Activated CD4-positive, alpha-beta memory T cell treated with anti-CD3 and anti-CD28 coated beads, Interleukin-2, amount 10 ng/mL, durations not matched to agents 7 days and 5 days (primary cell): ENCODE results near the gene CHCHD6. TPM values are rescaled to one million over a fixed set of nuclear protein-coding genes. Genes with fewer than 3 reads are reported as not detected.
"Not testable (repeated sequence)": the region's sequence is repeated elsewhere in the genome, so short reads cannot be mapped to it uniquely, and the experiment has no call there.

ENCODE experiments used
- CTCF ChIA-PET: fragments of 350-600 bp; sonication (Branson Sonifier 250); formaldehyde crosslinking; loops from one replicate; lab custom pipeline; 2021; ENCODE audit warnings: antibody characterized with exemption, inconsistent platforms; lab: Charles Lee
- POLR2A ChIA-PET: fragments of 350-600 bp; sonication (Branson Sonifier 250); formaldehyde crosslinking; loops from one replicate; lab custom pipeline; 2021; ENCODE audit warnings: antibody characterized with exemption; lab: Charles Lee
- DNase-seq: peaks from one replicate; pipeline ENCODE4 v3.0.0-alpha.2; 2020
- H3K27ac Mint-ChIP-seq: one replicate; pipeline ENCODE4 v1.8.0; 2021; ENCODE audit warnings: mild to moderate bottlenecking, mixed read lengths
- H3K27me3 Mint-ChIP-seq: one replicate; pipeline ENCODE4 v1.8.0; 2021; ENCODE audit warnings: mixed read lengths
- H3K36me3 Mint-ChIP-seq: one replicate; pipeline ENCODE4 v1.8.0; 2021; ENCODE audit warnings: low read depth, mixed read lengths
- H3K4me1 Mint-ChIP-seq: one replicate; pipeline ENCODE4 v1.8.0; 2021; ENCODE audit warnings: mixed read lengths
- H3K4me3 Mint-ChIP-seq: one replicate; pipeline ENCODE4 v1.8.0; 2021; ENCODE audit warnings: mild to moderate bottlenecking, mixed read lengths
- H3K9me3 Mint-ChIP-seq: one replicate; pipeline ENCODE4 v1.8.0; 2021; ENCODE audit warnings: mixed read lengths
- total RNA-seq, 2 experiments: library from RNA; stranded (reverse); gene quantifications; one replicate each; pipeline ENCODE4 v1.2.3, GENCODE V29; 2021

The CHCHD6 gene
- total RNA-seq, 2 experiments from 2014 or later, result 4.0 to 4.1 TPM

- Mint-ChIP-seq H3K9me3 (no peaks in the 10 kb centered on the region), H3K36me3 (no peaks in the 10 kb centered on the region), H3K4me1 (no peaks in the 10 kb centered on the region), H3K27ac (no peak overlapping the region), H3K27me3 (no peaks in the 10 kb centered on the region), H3K4me3 (no peak overlapping the region)
- ChIA-PET CTCF (no interaction called here), POLR2A (no interaction called here)
- DNase-seq, result no peak
Observed at GRCh38 chr3:126784254-126784653, 80.2 kb downstream of the CHCHD6 start.

GRCh38 chr3:126791320-126791719, 87.3 kb downstream of the CHCHD6 start:
- H3K4me1 Mint-ChIP-seq, H3K4me3 Mint-ChIP-seq, H3K9me3 Mint-ChIP-seq, POLR2A ChIA-PET, DNase-seq, H3K27me3 Mint-ChIP-seq, H3K36me3 Mint-ChIP-seq, H3K27ac Mint-ChIP-seq, CTCF ChIA-PET: not testable (repeated sequence)

GRCh38 chr3:126792998-126793397, 89.0 kb downstream of the CHCHD6 start:
- no peaks in the 10 kb centered on the region for H3K4me1 Mint-ChIP-seq
- H3K36me3 Mint-ChIP-seq, result peaks cover 3% of the 10 kb centered on the region
- DNase-seq, result no peak
- peaks cover 12% of the 10 kb centered on the region for H3K9me3 Mint-ChIP-seq
- no peak overlapping the region for H3K27ac Mint-ChIP-seq
- H3K4me3 Mint-ChIP-seq, result no peak overlapping the region
- H3K27me3 Mint-ChIP-seq, result no peaks in the 10 kb centered on the region
- ChIA-PET POLR2A (interaction anchor here (0.6 kb wide), 1 partner anchor 20 kb away, joined by 3 read pairs; no protein-coding TSS in a partner anchor), CTCF (no interaction called here)

DNA sequence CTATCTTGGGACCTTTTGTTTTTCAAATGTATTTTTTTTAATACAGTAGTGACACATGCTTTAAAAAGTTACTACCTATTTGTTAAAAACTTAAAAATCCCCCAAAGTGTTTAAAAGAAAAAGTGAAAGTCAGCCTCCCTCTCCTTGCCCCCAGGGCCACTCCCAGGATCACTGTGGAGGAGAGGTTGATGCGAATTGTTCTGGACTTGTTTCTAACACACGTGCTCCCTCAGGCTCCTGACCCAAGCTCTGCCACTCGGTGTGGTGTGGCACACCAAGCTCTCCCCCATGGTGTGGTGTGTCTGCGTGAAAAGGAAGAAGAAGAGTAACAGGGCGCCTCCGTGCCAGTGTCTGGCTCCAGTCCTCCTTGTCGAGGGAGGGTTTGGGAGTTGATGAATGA, 93.5 kb downstream of the CHCHD6 start:
- H3K27me3 Mint-ChIP-seq, result no peaks in the 10 kb centered on the region
- H3K4me1 Mint-ChIP-seq, result no peaks in the 10 kb centered on the region
- no peak overlapping the region for H3K4me3 Mint-ChIP-seq
- H3K9me3 Mint-ChIP-seq, result peaks cover 20% of the 10 kb centered on the region
- no peak overlapping the region for H3K27ac Mint-ChIP-seq
- H3K36me3 Mint-ChIP-seq, result peaks cover 6% of the 10 kb centered on the region
- DNase-seq, result no peak
- CTCF ChIA-PET, result no interaction called here
- POLR2A ChIA-PET, result no interaction called here

- Mint-ChIP-seq H3K4me3 (no peak overlapping the region), H3K27ac (no peak overlapping the region), H3K9me3 (peaks cover 17% of the 10 kb centered on the region), H3K27me3 (no peaks in the 10 kb centered on the region), H3K4me1 (no peaks in the 10 kb centered on the region), H3K36me3 (peaks cover 6% of the 10 kb centered on the region)
- ChIA-PET POLR2A (no interaction called here), CTCF (no interaction called here)
- DNase-seq, result no peak
Observed at GRCh38 chr3:126798521-126798920, 94.5 kb downstream of the CHCHD6 start.

- CTCF ChIA-PET, result no interaction called here
- no peaks in the 10 kb centered on the region for H3K27me3 Mint-ChIP-seq
- no peaks in the 10 kb centered on the region for H3K4me1 Mint-ChIP-seq
- peaks cover 6% of the 10 kb centered on the region for H3K36me3 Mint-ChIP-seq
- H3K4me3 Mint-ChIP-seq, result no peak overlapping the region
- H3K27ac Mint-ChIP-seq, result no peak overlapping the region
- peaks cover 20% of the 10 kb centered on the region for H3K9me3 Mint-ChIP-seq
- no peak for DNase-seq
- POLR2A ChIA-PET, result no interaction called here
Observed at GRCh38 chr3:126799099-126799498, 95.1 kb downstream of the CHCHD6 start.

- H3K9me3 Mint-ChIP-seq, result peaks cover 20% of the 10 kb centered on the region
- CTCF ChIA-PET, POLR2A ChIA-PET, H3K27ac Mint-ChIP-seq, H3K27me3 Mint-ChIP-seq, H3K4me3 Mint-ChIP-seq, DNase-seq, H3K4me1 Mint-ChIP-seq, H3K36me3 Mint-ChIP-seq: not testable (repeated sequence)
Observed at GRCh38 chr3:126801312-126801711, 97.3 kb downstream of the CHCHD6 start.

GRCh38 chr3:126807795-126808194, 103.8 kb downstream of the CHCHD6 start:
- CTCF ChIA-PET, result interaction anchor here (0.8 kb wide), 1 partner anchor 44 kb away, joined by 3 read pairs; no protein-coding TSS in a partner anchor
- no peak overlapping the region for H3K4me3 Mint-ChIP-seq
- H3K9me3 Mint-ChIP-seq, result peaks cover 5% of the 10 kb centered on the region
- no peak for DNase-seq
- H3K27ac Mint-ChIP-seq, result no peak overlapping the region
- no peaks in the 10 kb centered on the region for H3K36me3 Mint-ChIP-seq
- no peaks in the 10 kb centered on the region for H3K27me3 Mint-ChIP-seq
- H3K4me1 Mint-ChIP-seq, result no peaks in the 10 kb centered on the region
- POLR2A ChIA-PET, result no interaction called here

- Mint-ChIP-seq H3K4me3 (no peak overlapping the region), H3K4me1 (no peaks in the 10 kb centered on the region), H3K9me3 (no peaks in the 10 kb centered on the region), H3K36me3 (no peaks in the 10 kb centered on the region), H3K27ac (no peak overlapping the region), H3K27me3 (no peaks in the 10 kb centered on the region)
- ChIA-PET CTCF (no interaction called here), POLR2A (no interaction called here)
- no peak for DNase-seq
Observed at GRCh38 chr3:126811530-126811929, 107.5 kb downstream of the CHCHD6 start.

DNA sequence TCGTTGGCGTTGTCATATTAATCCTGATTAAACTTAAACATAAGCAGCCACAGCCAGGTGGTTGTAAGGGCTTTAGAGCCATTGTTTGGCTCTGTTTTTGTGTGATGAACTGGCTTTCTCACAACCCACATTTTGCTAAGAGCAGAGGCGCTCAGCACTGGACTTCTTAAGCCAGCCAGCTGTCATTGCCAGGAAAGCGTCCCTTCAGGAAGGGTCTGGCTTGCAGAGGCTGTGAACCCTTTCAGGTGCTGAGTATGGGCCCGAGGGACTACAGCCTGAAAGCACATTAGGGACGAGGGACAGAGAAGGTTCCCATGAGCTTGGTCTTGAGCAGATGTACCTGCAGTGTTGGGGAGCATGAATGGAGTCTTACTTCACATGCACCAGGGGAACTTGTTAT, 112.3 kb downstream of the CHCHD6 start:
- Mint-ChIP-seq H3K9me3 (no peaks in the 10 kb centered on the region), H3K4me3 (no peak overlapping the region), H3K27ac (no peak overlapping the region), H3K27me3 (no peaks in the 10 kb centered on the region), H3K36me3 (no peaks in the 10 kb centered on the region), H3K4me1 (no peaks in the 10 kb centered on the region)
- DNase-seq, result no peak
- CTCF ChIA-PET, result no interaction called here
- POLR2A ChIA-PET, result no interaction called here

- no peaks in the 10 kb centered on the region for H3K4me1 Mint-ChIP-seq
- CTCF ChIA-PET, result no interaction called here
- no peak for DNase-seq
- H3K27me3 Mint-ChIP-seq, result no peaks in the 10 kb centered on the region
- peaks cover 2% of the 10 kb centered on the region for H3K9me3 Mint-ChIP-seq
- POLR2A ChIA-PET, result no interaction called here
- H3K27ac Mint-ChIP-seq, result no peak overlapping the region
- H3K4me3 Mint-ChIP-seq, result no peak overlapping the region
- H3K36me3 Mint-ChIP-seq, result no peaks in the 10 kb centered on the region
Observed at GRCh38 chr3:126816986-126817777, 113.1 kb downstream of the CHCHD6 start.

- Mint-ChIP-seq H3K9me3 (peaks cover 2% of the 10 kb centered on the region), H3K4me3 (no peak overlapping the region), H3K27ac (no peak overlapping the region), H3K27me3 (no peaks in the 10 kb centered on the region), H3K4me1 (no peaks in the 10 kb centered on the region), H3K36me3 (no peaks in the 10 kb centered on the region)
- ChIA-PET POLR2A (no interaction called here), CTCF (no interaction called here)
- DNase-seq, result no peak
Observed at GRCh38 chr3:126817781-126818180, 113.7 kb downstream of the CHCHD6 start.

DNA sequence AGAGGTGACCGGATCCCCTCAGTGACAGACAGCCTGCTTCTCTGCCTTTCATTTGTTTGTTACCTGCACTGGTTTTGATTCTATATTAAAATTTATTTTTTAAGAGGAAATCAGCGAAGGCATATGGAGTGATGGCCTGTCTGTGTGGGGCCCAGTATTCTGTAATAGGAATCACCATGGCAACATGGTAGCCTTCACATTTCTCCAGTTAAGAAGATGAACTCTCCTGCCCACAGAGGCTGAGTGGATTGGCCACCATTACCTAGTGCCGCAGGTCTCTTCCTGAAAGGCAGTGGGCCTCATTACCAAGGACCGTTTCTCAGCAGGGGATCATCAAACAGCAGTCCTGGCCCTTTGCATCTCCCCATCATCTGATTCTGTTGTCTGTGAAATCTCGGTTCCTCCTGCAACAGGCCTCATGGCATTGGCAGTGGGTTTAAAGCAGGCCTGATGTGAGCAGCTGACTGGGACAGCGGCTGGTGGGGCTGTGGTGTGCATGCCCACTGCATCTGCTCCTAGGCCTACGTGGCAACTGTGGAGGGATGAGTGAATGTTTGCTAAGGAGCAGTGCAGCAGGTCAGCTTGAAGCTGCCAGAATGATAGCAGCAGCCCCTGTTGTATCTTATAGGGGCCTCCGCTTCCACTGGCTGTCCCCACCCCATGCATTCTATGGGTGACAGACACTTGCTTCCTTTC, 114.5 kb downstream of the CHCHD6 start:
- Mint-ChIP-seq H3K27me3 (no peaks in the 10 kb centered on the region), H3K4me3 (no peak overlapping the region), H3K27ac (no peak overlapping the region), H3K9me3 (peaks cover 2% of the 10 kb centered on the region), H3K4me1 (no peaks in the 10 kb centered on the region), H3K36me3 (no peaks in the 10 kb centered on the region)
- CTCF ChIA-PET, result no interaction called here
- DNase-seq, result no peak
- POLR2A ChIA-PET, result no interaction called here

- Mint-ChIP-seq H3K4me1 (peaks cover 5% of the 10 kb centered on the region), H3K36me3 (no peaks in the 10 kb centered on the region), H3K27ac (no peak overlapping the region), H3K27me3 (no peaks in the 10 kb centered on the region), H3K9me3 (no peaks in the 10 kb centered on the region), H3K4me3 (no peak overlapping the region)
- POLR2A ChIA-PET, result no interaction called here
- CTCF ChIA-PET, result no interaction called here
- no peak for DNase-seq
Observed at GRCh38 chr3:126826693-126827092, 122.7 kb downstream of the CHCHD6 start.
